HG03108 (cell line): Measurements from ENCODE around the gene SATB2.

Experiments
- ATAC-seq: cut with Tn5 transposase; IDR thresholded peaks from one replicate; pipeline ENCODE4 v1.9.1; 2021; ENCODE audit warnings: moderate library complexity; ENCODE audit not compliant: unreplicated experiment

SATB2 gene

DNA sequence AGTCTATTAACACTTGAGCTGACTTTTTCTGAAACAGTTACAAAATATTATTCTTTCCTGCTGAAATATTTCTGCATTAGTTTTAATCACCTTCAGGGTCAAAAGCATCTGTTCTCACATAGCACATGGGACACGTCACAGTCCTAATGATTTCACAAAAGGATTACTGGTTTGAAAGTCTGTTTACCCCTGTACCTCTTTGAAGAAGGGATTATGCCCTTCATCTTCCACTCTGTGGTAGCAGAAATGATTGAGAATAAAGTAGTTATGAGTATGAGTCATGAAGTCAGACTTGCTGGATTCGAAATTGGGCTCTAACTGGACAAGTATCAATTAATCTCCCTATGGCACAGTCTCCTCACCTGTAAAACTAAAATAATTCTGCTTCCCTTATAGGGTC is 121.2 kb downstream of the SATB2 start:
- no peak for ATAC-seq

DNA sequence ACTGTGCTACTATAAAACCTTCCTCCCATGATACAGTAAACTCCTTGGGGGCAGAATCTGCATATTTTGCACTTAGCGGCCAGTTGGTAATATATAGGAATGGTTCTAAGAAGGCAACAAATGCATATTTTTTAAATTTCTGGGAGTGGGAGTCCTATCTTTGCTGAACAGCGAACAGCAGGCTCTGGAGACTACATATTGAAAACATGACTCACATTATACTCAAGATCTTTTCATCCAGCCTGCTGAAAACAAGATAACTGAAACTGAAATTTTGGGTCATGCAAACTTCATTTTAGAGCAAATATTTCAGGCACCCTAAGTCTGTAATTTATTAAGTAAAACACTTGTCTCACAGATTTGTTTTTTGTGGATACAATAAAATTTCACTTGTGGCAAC is 122.2 kb downstream of the SATB2 start:
- ATAC-seq = no peak

DNA sequence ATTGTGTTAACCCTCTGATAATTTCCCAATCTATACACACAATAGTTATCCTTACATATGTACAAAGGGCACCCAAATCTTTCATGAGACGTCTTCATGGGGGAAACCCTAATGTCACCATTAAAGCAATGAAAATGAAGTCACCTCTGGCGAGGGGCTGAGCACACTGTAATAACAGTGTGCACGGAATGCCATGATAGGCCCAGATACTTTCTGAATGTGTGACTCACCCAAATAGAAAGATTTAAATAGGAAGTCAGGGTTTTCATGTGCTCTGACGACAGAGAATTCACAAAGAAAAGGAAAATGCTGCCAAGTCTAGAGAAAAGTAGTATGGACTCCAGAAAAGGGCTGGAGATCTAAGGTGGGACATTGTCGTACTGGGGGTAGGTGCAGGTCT is 128.3 kb downstream of the SATB2 start:
- no peak for ATAC-seq

DNA sequence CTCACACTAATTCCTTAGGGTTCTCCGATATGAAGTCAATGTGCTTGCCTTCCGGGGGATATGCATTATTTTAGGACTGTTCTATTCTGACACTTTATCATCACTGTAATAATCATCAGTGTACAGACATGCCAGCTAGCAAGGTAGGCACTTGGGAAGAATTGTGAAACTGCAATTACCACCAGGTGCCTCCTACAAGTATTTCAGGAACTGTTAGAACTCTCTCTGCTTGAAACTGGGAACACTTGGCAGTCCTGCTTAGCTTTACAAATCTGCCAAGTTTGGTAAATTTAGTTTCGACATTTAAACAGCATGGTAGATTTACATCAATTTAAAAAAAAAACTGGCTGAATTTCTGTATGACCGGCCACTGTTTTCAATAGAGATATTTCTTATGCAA is 128.7 kb downstream of the SATB2 start:
- no peak for ATAC-seq

DNA sequence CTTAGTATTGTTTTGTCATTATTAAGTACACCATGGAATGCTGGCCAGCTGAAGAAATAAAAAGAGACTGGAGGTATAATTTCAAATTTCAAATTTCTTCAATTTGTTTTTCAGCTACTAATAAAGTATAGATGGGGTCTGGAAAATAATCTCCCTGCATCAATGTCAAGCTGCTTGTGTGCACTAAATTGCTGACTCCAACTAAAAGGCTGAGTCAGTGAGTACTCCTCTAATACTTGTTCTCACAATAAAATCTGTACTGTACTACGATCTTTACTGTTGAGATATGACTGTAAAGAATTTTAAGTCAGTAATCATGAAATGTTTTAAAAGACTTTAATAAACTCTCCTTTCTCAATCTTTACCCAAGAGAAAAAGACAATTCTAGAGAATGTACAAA is 131.9 kb downstream of the SATB2 start:
- no peak for ATAC-seq

DNA sequence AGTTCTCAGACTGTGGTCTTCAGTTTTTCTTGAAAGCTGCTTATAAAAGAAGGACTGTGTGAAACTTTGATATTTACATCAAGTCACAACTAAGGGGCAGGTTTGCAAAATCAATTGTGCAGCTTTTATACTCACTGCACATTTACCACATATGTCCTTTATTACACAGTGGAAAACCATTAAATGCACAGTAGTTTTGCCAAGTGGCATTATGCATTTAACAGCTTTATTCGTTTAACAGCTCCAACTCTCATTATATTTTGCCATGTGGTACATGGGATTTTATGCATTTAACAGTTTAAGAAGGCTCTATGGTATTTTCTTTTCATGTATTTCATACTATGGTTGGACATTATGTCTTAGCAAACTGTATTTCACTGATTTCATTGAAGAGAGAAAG is 135.6 kb downstream of the SATB2 start:
- no peak for ATAC-seq

DNA sequence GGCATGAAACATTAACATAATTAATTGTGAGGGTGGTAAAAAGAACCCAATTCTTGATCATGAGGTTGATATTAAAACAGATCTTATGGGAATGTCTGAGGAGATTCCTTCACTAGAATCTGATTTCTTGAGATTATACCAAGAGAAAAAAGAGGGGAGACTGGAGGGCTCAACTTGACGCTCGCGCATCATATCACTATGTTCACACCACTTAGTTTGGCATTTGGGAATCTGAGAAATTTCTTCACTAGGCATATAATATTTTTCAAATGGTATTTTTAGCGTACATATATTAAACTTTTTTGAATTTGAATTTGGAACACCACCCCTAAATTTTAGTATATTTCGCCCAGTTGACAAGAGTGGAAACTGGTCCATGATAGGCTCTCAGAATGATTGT is 140.1 kb downstream of the SATB2 start:
- ATAC-seq = no peak

DNA sequence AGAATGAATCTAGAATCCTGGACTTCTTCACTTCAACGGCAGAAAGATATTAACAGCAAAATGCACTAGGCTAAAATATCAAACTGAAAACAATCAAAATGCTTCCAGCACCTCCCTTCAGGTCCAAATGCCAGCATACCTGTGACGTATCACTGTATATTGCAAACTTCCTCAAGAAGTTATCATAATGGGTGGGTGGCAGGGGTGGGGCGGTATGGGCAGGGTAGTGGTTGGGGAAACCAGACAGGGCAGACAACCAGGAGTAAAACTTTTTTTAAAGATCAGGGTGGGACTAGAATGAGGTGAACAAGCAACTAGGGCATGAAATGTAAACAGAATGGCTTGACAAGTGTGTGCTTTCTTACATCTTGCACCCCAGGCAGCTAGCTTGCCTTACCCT is 140.9 kb downstream of the SATB2 start:
- no peak for ATAC-seq

DNA sequence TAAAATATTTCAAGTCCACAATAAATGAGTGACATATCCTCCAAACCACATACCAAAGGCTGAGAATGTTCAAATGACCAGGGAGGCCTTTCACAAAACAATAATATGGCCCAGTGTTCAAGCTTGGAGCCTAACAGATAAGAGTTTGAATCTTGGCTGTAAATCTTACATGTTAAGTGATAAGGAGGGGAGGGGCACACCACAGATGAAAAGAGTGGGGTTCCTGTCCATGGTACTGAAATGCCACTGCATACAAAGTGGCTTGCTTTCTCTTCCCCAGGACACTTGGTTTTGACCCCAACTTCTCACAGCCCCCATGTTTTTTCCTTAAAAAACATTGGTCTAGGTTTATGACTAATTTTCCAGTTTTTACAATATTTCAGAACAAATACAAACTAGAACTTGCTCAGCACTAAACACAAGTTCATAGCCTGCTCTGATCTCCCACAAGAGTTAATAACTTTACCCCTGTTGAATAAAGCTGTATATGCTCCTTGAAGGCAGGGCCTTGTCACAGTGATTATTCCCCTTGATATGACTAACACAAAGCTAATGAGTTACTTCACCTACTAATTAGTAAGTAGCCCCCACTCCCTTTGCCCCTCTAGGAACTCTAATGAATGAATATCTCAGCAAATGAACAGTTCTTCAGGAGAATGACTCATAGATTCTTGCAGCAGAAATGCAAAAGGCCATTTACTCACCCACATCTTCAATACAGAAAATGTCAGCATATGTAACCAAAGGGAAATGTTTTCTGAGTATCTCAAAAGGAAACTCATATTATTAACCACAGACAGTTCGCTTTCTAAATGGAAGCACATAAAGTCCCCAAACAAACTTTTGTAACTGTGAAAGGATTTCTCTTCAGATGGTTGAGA is 142.2 kb downstream of the SATB2 start:
- ATAC-seq = no peak

DNA sequence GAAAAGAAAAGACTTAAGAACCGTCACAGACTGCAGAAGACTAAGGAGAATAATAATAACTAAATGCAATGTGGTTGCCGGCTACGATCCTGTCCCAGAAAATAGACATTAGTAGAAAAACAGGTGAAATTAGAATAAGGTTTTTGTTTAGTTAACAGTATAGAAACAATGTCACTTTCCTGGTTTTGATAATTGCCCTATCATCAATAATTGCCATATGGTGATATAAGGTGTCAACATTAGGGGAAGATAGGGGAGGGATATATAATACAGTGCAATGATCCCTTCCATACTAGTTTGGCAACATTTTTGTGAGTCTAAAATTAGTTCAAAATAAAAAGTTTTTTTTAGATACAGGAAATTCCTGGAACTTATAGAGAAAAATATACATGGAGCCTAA is 144.8 kb downstream of the SATB2 start:
- no peak for ATAC-seq

DNA sequence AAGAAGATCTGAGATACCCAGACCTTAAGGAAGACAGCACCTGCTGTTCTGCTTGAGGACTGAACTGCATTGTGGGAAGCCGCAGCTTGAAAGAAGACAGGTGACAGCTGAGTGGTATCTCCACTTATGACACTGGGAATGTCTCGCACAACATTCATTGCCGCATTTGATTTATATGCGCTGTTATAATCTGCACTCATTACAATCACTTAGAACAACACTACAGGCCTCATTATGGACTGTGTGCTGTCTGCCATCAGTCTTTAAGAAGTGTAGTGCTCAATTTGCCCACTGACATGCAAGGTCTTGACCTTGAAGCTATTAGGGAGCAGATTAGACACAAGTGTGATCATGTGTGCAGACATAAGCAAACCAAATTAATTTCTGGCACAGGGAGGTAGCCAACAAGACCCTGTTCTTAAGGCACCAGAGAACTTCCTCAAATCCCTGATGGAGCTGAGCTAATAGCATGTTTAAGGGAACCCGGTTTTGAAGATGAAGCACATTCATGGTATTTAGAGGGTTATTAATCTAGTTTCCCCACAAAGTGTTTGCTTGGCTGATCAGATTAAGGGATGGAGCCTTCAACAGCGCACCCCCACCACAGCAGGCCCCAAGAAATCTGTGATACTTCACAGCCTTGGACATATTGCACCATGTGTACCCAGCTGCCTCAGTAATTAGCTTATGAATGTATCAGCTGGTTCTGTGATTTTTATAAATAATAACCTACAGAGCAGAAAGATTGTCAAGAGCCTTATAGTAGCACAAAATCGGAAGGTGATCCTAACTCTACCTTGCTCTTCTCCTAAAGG is 146.8 kb downstream of the SATB2 start:
- ATAC-seq = no peak

DNA sequence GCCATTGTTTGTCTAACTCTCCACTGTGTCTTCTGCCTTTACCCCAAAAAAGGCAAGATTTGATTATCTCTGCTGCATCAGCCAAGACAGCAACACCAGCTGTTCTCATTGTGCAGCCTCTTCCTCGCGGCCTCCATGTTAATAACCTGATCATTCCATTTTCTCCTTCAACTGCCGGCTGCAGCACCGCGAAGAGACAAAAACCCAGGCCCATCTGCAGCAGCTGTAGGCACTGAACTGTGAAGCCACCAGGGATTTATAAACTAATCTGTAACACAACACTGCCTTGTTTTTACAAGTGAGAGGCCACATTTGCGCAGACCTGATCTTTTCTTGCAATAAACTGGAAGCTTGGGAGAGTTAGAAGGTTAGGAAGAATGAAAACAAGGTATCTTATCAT is 147.8 kb downstream of the SATB2 start:
- ATAC-seq = no peak

DNA sequence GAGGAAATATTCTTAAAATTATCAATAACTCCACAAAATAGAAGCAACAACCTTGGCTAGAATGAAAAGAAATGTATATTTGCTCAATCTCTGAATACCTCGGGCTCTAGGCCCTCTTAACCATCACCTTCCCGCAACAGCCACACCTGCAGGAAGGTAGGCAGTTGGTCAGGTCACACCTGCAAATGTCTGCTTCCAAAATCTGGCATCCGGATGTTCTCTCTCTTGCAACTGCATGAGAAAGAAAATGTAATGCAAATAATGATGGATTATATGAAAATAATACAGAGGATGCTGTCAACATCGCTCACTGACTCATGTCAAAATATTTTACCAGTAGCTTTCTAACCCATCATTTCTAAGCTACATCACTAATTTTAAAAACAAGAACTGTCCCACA is 148.3 kb downstream of the SATB2 start:
- ATAC-seq = no peak

DNA sequence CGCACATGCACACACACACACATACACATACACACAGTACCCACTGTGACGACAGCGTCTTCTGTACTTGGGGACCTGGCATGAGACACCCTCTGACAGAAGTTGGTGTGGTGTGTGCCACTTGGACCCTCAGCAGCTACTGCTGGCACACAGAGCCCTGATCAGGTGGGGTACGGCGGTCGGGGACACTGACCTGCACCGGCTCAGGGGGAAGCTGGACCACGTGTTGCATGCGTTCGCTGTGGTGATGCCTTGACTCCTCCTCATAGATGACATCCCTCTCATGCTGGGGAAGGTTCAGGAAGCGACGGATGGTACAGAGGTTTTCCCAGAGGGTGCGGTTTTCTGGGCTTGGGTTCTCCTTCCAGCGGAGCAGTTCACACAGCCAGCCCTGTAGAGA is 149.2 kb downstream of the SATB2 start:
- ATAC-seq = no peak

DNA sequence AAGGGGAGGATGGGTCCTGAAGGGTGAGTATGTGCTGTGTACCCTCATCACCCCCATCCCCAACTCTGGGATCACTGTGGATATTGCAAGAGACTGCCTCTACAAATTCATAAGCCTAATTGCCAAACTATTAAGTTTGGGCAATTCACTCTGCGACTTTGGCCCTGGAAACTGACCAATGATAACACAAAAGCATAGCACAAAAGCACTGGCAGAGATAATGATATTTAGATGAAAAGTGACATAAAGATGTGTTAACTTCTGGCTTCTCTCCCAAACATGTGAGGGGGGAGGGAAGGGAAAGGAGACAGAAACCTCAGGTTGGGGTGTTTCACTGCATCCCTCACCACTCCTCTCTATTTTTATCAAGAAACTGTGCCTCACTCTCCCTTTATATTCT is 150.3 kb downstream of the SATB2 start:
- ATAC-seq = no peak

DNA sequence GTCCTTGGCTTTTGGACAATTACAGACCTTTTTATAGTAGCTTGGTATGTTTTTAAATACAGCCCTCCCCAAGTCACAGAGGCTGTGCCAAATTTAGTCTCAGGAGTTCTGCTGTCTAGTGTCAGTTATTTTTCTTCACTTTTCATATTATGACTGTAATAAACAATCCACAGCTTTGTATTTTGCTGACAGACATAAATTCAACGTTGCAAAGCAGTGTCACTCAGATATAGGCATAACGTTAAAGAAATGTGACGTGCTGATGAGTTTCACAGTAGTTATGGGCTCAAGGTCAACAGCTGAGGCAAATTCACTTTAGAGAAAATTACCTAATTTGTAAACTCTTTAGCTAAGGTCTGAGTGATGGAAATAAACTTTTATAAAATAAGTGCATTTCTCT is 151.6 kb downstream of the SATB2 start:
- no peak for ATAC-seq

DNA sequence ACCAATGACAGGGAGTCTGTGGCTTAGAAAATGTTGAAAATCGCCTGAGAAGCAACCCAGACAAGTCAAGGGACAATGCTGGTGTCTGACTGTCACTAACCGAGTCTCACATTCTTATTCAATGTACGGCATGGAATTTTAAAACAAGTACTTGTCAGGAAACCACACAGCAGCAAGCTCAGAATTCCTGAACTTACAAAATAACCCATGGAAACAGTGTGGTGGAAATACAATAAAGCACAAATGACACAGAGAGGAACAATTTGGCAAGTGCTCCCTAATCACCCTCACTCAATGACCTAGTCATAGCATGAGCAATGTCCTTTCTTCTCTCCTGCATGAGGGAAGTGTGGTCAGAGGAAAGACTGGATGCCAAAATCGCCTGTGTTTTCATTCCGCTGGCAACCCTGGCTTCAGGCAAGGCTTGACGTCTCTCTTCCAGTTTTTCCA is 154.0 kb downstream of the SATB2 start:
- no peak for ATAC-seq

DNA sequence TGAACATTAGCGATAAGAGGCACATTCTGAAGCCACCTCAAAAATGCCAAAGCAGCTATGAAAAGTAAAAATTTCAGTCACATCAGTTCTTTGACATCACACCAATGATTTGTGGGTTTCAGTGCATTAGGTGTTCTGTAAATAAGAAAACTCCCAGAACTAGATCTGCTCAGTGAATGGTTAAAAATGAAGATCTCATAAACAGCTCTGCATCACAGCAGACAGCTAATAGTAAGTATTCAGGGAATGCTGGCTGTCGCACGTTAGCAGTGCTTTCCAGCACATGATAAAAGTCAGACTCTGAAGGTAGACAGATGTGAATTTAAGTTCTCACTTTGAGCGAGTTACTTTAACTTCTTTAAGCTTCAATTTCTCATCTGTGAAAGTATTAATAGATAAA is 154.9 kb downstream of the SATB2 start:
- ATAC-seq = no peak

DNA sequence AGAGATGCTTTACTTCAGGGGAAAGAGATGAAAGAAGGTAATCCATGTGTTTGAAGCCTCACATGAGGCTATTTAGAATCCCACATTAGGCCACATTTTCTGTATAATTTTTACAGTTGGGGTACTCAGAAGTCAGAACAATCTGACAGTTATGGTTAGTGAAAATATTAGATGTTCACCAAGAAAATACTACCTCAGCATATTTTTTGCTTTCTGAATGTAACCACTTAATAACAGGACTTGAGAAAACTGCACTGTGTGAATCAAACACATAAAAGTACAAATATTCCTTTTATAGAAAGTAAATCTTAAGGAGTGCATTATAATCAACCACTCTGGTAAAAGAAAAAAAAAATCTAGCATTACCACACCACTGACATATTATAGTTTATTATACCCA is 169.3 kb downstream of the SATB2 start:
- no peak for ATAC-seq

DNA sequence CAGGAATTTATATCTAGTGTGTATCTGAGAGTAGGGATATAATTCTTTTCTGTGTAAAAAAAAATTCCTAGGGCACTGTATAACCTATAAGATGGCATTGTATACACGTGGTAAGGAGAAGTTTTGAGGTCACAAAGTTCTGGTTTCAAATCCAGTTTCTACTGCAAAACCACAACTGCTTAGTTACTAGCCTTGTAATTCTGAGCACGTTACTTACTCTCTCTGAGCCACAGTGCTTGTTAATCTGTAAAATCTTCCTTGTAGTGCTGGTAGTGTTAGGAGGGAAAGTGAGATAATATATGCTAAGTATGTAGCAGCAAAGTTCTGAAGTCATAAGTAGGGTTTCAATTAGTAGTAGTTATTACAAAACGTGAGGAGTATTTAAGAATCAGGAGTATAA is 175.4 kb downstream of the SATB2 start:
- no peak for ATAC-seq

DNA sequence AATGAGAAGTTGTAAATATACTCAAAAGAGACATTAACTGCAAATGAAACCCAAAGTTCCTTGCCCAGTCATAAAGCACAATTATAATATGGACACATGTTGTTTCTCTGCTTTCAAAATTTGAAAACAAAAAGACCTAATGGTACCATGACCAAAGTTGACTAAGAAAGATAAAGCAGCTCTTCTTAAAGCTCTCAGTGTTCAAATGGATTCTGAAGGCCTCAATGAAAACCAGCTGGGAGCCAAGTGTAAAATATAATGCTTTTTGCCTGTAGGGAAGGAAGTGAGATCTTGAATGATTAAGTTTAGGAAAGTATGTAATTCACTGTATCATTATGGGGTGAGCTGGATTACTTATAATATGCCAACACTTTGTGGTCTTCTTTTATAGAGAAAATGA is 178.6 kb downstream of the SATB2 start:
- ATAC-seq = no peak

DNA sequence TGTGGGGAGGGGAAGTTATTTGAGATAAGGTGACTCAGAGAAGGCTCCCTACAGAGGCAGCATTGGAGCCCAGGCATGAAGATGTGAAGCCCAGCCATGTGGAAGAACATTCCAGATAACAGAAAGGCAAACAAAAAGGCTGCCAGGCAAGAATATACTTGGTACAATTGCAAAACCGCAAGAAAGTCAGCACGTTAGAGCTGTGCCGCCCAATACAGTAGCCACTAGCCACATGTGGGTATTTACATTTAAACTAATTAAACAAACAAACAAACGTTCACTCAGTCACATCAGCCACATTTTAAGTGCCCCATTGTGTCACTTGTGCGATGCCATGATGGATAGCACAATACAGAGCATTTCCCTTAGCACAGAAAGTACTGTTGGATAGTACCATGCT is 179.6 kb downstream of the SATB2 start:
- ATAC-seq = no peak
